SK-N-SH treated with all-trans-retinoic acid at 6 μM for 48 hours (cell line): ENCODE data around the gene ARTN.

Experiments
- ATAC-seq: fragments of 200-7000 bp; cut with Tn5 transposase; 3 replicates; pipeline ENCODE4 v1.9.1; 2020; ENCODE audit warnings: mild to moderate bottlenecking, moderate library complexity
- ARNTL ChIP-seq: fragments of 450-650 bp; formaldehyde crosslinking; IDR thresholded peaks from 2 replicates; pipeline ENCODE4 v1.5.0; 2020; ENCODE audit warnings: low read depth, mild to moderate bottlenecking, moderate library complexity, borderline replicate concordance
- CSDC2 ChIP-seq: fragments of 250-450 bp; sonication (Bioruptor Pico); IDR thresholded peaks from 2 replicates; pipeline ENCODE4 v1.5.0; 2020; ENCODE audit warnings: mild to moderate bottlenecking, moderate library complexity
- ESRRG ChIP-seq: fragments of 250-450 bp; sonication (Bioruptor Pico); IDR thresholded peaks from 2 replicates; pipeline ENCODE4 v1.6.1; 2021; ENCODE audit warnings: mild to moderate bottlenecking
- GLIS3 ChIP-seq: fragments of 250-450 bp; sonication (Bioruptor Pico); IDR thresholded peaks from 2 replicates; pipeline ENCODE4 v1.5.0; 2020; ENCODE audit warnings: mild to moderate bottlenecking, moderate library complexity
- ISL1 ChIP-seq: fragments of 250-450 bp; sonication (Bioruptor Pico); IDR thresholded peaks from 2 replicates; pipeline ENCODE4 v2.1.2; 2022; ENCODE audit warnings: mild to moderate bottlenecking, moderate library complexity
- OSR1 ChIP-seq: fragments of 250-450 bp; sonication (Bioruptor Pico); IDR thresholded peaks from 2 replicates; pipeline ENCODE4 v1.8.0; 2022; ENCODE audit warnings: moderate library complexity, mild to moderate bottlenecking, inconsistent platforms
- PATZ1 ChIP-seq: fragments of 250-450 bp; sonication (Bioruptor Pico); IDR thresholded peaks from 2 replicates; pipeline ENCODE4 v1.8.0; 2020; ENCODE audit warnings: mild to moderate bottlenecking, moderate library complexity, borderline replicate concordance
- POU6F1 ChIP-seq: fragments of 250-450 bp; sonication (Bioruptor Pico); IDR thresholded peaks from 2 replicates; pipeline ENCODE4 v1.8.0; 2021; ENCODE audit warnings: low read depth, mild to moderate bottlenecking, moderate library complexity, borderline replicate concordance
- PPARA ChIP-seq: fragments of 250-450 bp; sonication (Bioruptor Pico); IDR thresholded peaks from 2 replicates; pipeline ENCODE4 v1.5.0; 2020; ENCODE audit warnings: mild to moderate bottlenecking, borderline replicate concordance
- RARB ChIP-seq: fragments of 250-450 bp; sonication (Bioruptor Pico); IDR thresholded peaks from 2 replicates; pipeline ENCODE4 v1.8.0; 2021; ENCODE audit warnings: mild to moderate bottlenecking, moderate library complexity
- TCF4 ChIP-seq: fragments of 250-450 bp; sonication (Bioruptor Pico); IDR thresholded peaks from 2 replicates; pipeline ENCODE4 v1.8.0; 2021; ENCODE audit warnings: mild to moderate bottlenecking, moderate library complexity, borderline replicate concordance
- TOX ChIP-seq: fragments of 250-450 bp; sonication (Bioruptor Pico); IDR thresholded peaks from 2 replicates; pipeline ENCODE4 v1.8.0; 2021; ENCODE audit warnings: mild to moderate bottlenecking, moderate library complexity, borderline replicate concordance
- TSHZ2 ChIP-seq: fragments of 250-450 bp; sonication (Bioruptor Pico); IDR thresholded peaks from 2 replicates; pipeline ENCODE4 v1.5.0; 2020; ENCODE audit warnings: mild to moderate bottlenecking, moderate library complexity
- ZC3H10 ChIP-seq: fragments of 250-450 bp; sonication (Bioruptor Pico); IDR thresholded peaks from 2 replicates; pipeline ENCODE4 v1.5.1; 2021; ENCODE audit warnings: mild to moderate bottlenecking, moderate library complexity
- ZFP3 ChIP-seq: fragments of 250-450 bp; sonication (Bioruptor Pico); IDR thresholded peaks from 2 replicates; pipeline ENCODE4 v1.5.0; 2020; ENCODE audit warnings: mild to moderate bottlenecking, moderate library complexity
- ZFP30 ChIP-seq: fragments of 450-650 bp; formaldehyde crosslinking; IDR thresholded peaks from 2 replicates; pipeline ENCODE4 v1.5.0; 2022; ENCODE audit warnings: mild to moderate bottlenecking, moderate library complexity
- ZNF565 ChIP-seq: fragments of 450-650 bp; formaldehyde crosslinking; conservative IDR thresholded peaks from 2 replicates; pipeline ENCODE4 v1.5.0; 2020; ENCODE audit warnings: low read depth, mild to moderate bottlenecking, moderate library complexity
- ZNF8 ChIP-seq: fragments of 450-650 bp; formaldehyde crosslinking; IDR thresholded peaks from 2 replicates; pipeline ENCODE4 v1.5.0; 2020; ENCODE audit warnings: mild to moderate bottlenecking, moderate library complexity
- TF ChIP-seq, protein P1 (sequence below): fragments of 250-450 bp; sonication (Bioruptor Pico); IDR thresholded peaks from 2 replicates; pipeline ENCODE4 v1.5.1; 2020; ENCODE audit warnings: low read depth, mild to moderate bottlenecking, moderate library complexity
- TF ChIP-seq, protein P2 (sequence below): fragments of 250-450 bp; sonication (Bioruptor Pico); IDR thresholded peaks from 2 replicates; pipeline ENCODE4 v1.5.1; 2021; ENCODE audit warnings: mild to moderate bottlenecking, moderate library complexity

The ARTN gene

GRCh38 chr1:43958351-43959255, 25.0 kb downstream of the ARTN start:
- ATAC-seq = no peak
- TF ChIP-seq, protein P1, sequence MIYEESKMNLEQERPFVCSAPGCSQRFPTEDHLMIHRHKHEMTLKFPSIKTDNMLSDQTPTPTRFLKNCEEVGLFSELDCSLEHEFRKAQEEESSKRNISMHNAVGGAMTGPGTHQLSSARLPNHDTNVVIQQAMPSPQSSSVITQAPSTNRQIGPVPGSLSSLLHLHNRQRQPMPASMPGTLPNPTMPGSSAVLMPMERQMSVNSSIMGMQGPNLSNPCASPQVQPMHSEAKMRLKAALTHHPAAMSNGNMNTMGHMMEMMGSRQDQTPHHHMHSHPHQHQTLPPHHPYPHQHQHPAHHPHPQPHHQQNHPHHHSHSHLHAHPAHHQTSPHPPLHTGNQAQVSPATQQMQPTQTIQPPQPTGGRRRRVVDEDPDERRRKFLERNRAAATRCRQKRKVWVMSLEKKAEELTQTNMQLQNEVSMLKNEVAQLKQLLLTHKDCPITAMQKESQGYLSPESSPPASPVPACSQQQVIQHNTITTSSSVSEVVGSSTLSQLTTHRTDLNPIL = no peak
- TF ChIP-seq ZC3H10 (no peak), TCF4 (no peak), ISL1 (no peak), POU6F1 (CRISPR knock-in tag) (no peak), OSR1 (CRISPR knock-in tag) (no peak), ZNF565 (CRISPR knock-in tag) (no peak), ARNTL (no peak), PPARA (CRISPR knock-in tag) (no peak), TSHZ2 (CRISPR knock-in tag) (no peak), RARB (no peak), GLIS3 (CRISPR knock-in tag) (no peak), TOX (CRISPR knock-in tag) (no peak), CSDC2 (CRISPR knock-in tag) (no peak), ZFP3 (no peak), ESRRG (CRISPR knock-in tag) (no peak), ZNF8 (no peak)
- TF ChIP-seq, protein P2, sequence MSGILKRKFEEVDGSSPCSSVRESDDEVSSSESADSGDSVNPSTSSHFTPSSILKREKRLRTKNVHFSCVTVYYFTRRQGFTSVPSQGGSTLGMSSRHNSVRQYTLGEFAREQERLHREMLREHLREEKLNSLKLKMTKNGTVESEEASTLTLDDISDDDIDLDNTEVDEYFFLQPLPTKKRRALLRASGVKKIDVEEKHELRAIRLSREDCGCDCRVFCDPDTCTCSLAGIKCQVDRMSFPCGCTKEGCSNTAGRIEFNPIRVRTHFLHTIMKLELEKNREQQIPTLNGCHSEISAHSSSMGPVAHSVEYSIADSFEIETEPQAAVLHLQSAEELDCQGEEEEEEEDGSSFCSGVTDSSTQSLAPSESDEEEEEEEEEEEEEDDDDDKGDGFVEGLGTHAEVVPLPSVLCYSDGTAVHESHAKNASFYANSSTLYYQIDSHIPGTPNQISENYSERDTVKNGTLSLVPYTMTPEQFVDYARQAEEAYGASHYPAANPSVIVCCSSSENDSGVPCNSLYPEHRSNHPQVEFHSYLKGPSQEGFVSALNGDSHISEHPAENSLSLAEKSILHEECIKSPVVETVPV = no peak

DNA sequence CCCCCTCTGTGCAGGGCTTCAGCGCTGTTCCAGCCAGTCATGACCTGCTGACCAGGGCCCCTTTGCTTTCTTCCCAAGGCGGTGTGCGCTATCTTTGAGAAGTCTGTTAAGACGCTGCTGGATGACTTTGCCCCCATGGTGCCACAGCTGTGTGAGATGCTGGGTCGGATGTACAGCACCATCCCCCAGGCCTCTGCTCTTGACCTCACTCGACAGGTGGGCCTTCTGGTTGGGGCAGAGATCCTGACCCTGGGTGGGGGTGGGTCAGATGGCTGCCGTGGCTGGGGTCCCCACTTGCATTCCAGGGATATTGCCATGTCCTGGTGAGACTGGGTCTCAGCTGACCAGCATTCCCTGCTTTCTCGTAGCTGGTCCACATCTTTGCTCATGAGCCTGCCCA, 27.2 kb downstream of the ARTN start:
- no peak for TF ChIP-seq ZFP30
- TF ChIP-seq ESRRG (CRISPR knock-in tag) = no peak
- TF ChIP-seq, protein P1 = no peak
- TF ChIP-seq POU6F1 (CRISPR knock-in tag) = no peak
- no peak for TF ChIP-seq PATZ1
- TF ChIP-seq ARNTL = no peak
- TF ChIP-seq TOX (CRISPR knock-in tag) = no peak
- TF ChIP-seq OSR1 (CRISPR knock-in tag) = no peak
- no peak for TF ChIP-seq ZNF8
- no peak for TF ChIP-seq RARB
- TF ChIP-seq TCF4 = no peak
- ATAC-seq = no peak
